Esophagus squamous epithelium (tissue), 4 donors: Measurements from ENCODE around the gene DNAH10.

Source experiments
- CTCF ChIP-seq, 6 experiments: fragments of 450-650 bp in 4 of 6; fragments of 200-600 bp in 2 of 6; sonication (generic) in 2 of 6; IDR thresholded peaks; one replicate each; pipeline ENCODE4 v1.5.1; 2016 to 2019; ENCODE audit warnings: antibody characterized with exemption in 6 of 6, mild to moderate bottlenecking in 4 of 6, moderate library complexity in 4 of 6
- POLR2A ChIP-seq, 4 donors: fragments of 450-650 bp; IDR thresholded peaks; one replicate each; pipeline ENCODE4 v1.6.1; 2017; ENCODE audit warnings: antibody characterized with exemption in 4 of 4, mild to moderate bottlenecking in 4 of 4, moderate library complexity in 3 of 4

- no peak for TF ChIP-seq POLR2A (IDR thresholded peaks at IDR 0.05)
- no peak for TF ChIP-seq CTCF (IDR thresholded peaks at IDR 0.05)
Measured at GRCh38 chr12:123886258-123886657, 124.2 kb downstream of the DNAH10 start.
